ENCODE data around the gene JARID2. TPM values are rescaled to one million over a fixed set of nuclear protein-coding genes. Genes with fewer than 3 reads are reported as not detected.
A peak's percentile ranks its signal among the peaks of the same experiment; 100 is the strongest.

Gene JARID2
- total RNA-seq, 1 experiment from 2014 or later, result 23.6 TPM

DNA sequence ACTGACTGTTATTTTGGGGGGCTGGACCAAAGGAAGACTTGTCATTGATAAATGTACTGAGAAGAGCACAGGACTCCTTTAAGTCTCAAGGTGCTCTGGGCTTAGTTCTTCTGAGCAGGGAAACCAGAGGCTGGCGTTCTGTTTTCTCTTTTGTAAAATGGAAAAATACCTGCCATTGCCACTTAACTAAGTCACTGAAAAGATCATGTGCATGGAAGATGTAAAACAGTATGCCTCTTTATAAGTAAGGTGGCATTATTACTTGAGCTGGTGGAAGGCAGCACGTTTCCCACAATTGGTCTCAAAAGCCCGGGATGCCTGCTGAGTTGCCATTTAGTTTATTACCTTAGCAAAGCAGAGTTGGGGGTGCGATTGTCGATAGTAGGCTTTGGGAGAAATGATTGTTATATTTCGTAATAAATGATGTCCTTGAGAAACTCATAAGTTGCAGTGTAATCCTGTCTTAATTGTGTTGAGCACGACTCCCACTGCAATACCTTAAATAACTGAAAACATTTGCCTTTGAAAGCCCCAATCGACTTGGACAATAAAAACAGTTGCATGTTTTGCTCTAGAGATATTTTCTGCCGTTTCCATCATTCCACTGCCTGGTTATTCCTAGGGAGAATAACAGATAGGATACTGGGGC is 3.6 kb downstream of the JARID2 start:
- no peaks in the 10 kb centered on the region for H4K20me1 ChIP-seq (ENCODE audit: insufficient read depth)
- peaks cover 20 to 46% of the 10 kb centered on the region in 2 experiments for H3K4me1 ChIP-seq (ENCODE audit: control insufficient read depth in 1 of 2, insufficient read depth in 2 of 2, low read length in 2 of 2)
- peak overlapping the region; percentile 63 for H3K9ac ChIP-seq (ENCODE audit: low read length)
- ChIA-PET RAD21 (ENCODE audit: low non-redundant PET in 1 of 2, low total read pairs in 2 of 2, uncharacterized antibody in 2 of 2, unreplicated experiment in 2 of 2) (no interaction called here), POLR2A (interaction anchor here (0.6 kb wide), 1 partner anchor 179 kb away, joined by 3 read pairs; no protein-coding TSS in a partner anchor), CTCF (no interaction called here)
- peak overlapping the region; percentile 90 for H3K4me2 ChIP-seq (ENCODE audit: low read length)
- H3K27me3 ChIP-seq (ENCODE audit: insufficient read depth, low read length), result no peaks in the 10 kb centered on the region
- H3K4me3 ChIP-seq (replicated peaks in 1 of 2; ENCODE audit: low read depth in 1 of 2, low read length in 2 of 2), result peak overlapping the region; percentile 57 to 63
- intact Hi-C loops (cut with micrococcal nuclease), result loop anchor here (5.0 to 10.0 kb wide), 7 partner anchors 143 to 1035 kb away; no protein-coding TSS in a partner anchor
- peaks cover 75% of the 10 kb centered on the region for H3K79me2 ChIP-seq (ENCODE audit: insufficient read depth, low read length)
- ATAC-seq, result no peak
- TF ChIP-seq, protein P1, sequence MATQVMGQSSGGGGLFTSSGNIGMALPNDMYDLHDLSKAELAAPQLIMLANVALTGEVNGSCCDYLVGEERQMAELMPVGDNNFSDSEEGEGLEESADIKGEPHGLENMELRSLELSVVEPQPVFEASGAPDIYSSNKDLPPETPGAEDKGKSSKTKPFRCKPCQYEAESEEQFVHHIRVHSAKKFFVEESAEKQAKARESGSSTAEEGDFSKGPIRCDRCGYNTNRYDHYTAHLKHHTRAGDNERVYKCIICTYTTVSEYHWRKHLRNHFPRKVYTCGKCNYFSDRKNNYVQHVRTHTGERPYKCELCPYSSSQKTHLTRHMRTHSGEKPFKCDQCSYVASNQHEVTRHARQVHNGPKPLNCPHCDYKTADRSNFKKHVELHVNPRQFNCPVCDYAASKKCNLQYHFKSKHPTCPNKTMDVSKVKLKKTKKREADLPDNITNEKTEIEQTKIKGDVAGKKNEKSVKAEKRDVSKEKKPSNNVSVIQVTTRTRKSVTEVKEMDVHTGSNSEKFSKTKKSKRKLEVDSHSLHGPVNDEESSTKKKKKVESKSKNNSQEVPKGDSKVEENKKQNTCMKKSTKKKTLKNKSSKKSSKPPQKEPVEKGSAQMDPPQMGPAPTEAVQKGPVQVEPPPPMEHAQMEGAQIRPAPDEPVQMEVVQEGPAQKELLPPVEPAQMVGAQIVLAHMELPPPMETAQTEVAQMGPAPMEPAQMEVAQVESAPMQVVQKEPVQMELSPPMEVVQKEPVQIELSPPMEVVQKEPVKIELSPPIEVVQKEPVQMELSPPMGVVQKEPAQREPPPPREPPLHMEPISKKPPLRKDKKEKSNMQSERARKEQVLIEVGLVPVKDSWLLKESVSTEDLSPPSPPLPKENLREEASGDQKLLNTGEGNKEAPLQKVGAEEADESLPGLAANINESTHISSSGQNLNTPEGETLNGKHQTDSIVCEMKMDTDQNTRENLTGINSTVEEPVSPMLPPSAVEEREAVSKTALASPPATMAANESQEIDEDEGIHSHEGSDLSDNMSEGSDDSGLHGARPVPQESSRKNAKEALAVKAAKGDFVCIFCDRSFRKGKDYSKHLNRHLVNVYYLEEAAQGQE (IDR thresholded peaks at IDR 0.05; ENCODE audit: low read depth), result no peak
- TF ChIP-seq POLR2A (IDR thresholded peaks at IDR 0.05; ENCODE audit: borderline replicate concordance, extremely low read depth, insufficient read depth, insufficient read length), result no peak
- TF ChIP-seq SP1 (IDR thresholded peaks at IDR 0.05; ENCODE audit: low read depth), result no peak
- TF ChIP-seq YY1 (IDR thresholded peaks at IDR 0.05; ENCODE audit: extremely low read depth, insufficient replicate concordance, low read depth, low read length), result no peak
- TF ChIP-seq EZH2phosphoT487 (IDR thresholded peaks at IDR 0.05; ENCODE audit: borderline replicate concordance), result no peak
- TF ChIP-seq JUND (IDR thresholded peaks at IDR 0.05), result no peak
- no peak for TF ChIP-seq MAX (IDR thresholded peaks at IDR 0.05)
- no peaks in the 10 kb centered on the region for H3K9me2 ChIP-seq (ENCODE audit: insufficient read depth)
- H3K9me3 ChIP-seq (ENCODE audit: control insufficient read depth in 1 of 2, insufficient read depth in 1 of 2, low read depth in 1 of 2, low read length in 2 of 2), result no peaks in the 10 kb centered on the region
- H3K36me3 ChIP-seq (ENCODE audit: control insufficient read depth in 1 of 2, insufficient read depth in 2 of 2, low read length in 2 of 2), result no peaks in the 10 kb centered on the region; a peak in 1 of 4 replicates
- BruUV-seq (replicated peaks), result no TSS peak
- H2AFZ ChIP-seq (ENCODE audit: low read depth, low read length, poor library complexity, severe bottlenecking), result no peak overlapping the region
- DNase-seq (ENCODE audit: low read depth, low spot score), result no peak
- peak overlapping the region; percentile 58 for H3K27ac ChIP-seq (ENCODE audit: low read depth, low read length)
